GM12878 (cell line): ENCODE measurements around the gene KCNK17.
"Not testable (repeated sequence)": the region's sequence is repeated elsewhere in the genome, so short reads cannot be mapped to it uniquely, and the experiment has no call there.

Experiments
- CTCF ChIP-seq, 3 experiments: IDR thresholded peaks in 2 of 3; conservative IDR thresholded peaks in 1 of 3; 2 replicates each; pipeline ENCODE4 v1.5.1; 2011; ENCODE audit warnings: low read depth in 3 of 3, low read length in 3 of 3, mild to moderate bottlenecking in 3 of 3, control low read depth in 2 of 3, moderate library complexity in 2 of 3, inconsistent platforms in 1 of 3, mixed read lengths in 1 of 3; ENCODE audit not compliant: control insufficient read depth in 2 of 3, insufficient read depth in 1 of 3; ENCODE audit errors: extremely low read depth in 1 of 3
- JUND ChIP-seq: IDR thresholded peaks from 2 replicates; pipeline ENCODE4 v1.6.1; 2012; ENCODE audit warnings: low read depth, mild to moderate bottlenecking, low read length, improper control_type of control experiment, moderate library complexity
- ZBED1 ChIP-seq: IDR thresholded peaks from 2 replicates; pipeline ENCODE4 v1.6.1; 2016; ENCODE audit warnings: borderline replicate concordance
- ZSCAN29 ChIP-seq: fragments of 450-650 bp; IDR thresholded peaks from 2 replicates; pipeline ENCODE4 v1.6.1; 2017; ENCODE audit warnings: mild to moderate bottlenecking, moderate library complexity

- TF ChIP-seq ZSCAN29; CTCF (IDR thresholded peaks at IDR 0.05 in 2 of 3, conservative IDR thresholded peaks at IDR 0.05 in 1 of 3; ENCODE audit: control insufficient read depth in 2 of 3, extremely low read depth in 1 of 3, insufficient read depth in 1 of 3, low read depth in 3 of 3, low read length in 3 of 3); JUND; ZBED1: not testable (repeated sequence)
Measured at GRCh38 chr6:39286596-39286995, 27.6 kb downstream of the KCNK17 start.
